Colonic mucosa (tissue), 4 donors: ENCODE data around the gene ITIH2. TPM values are rescaled to one million over a fixed set of nuclear protein-coding genes. Genes with fewer than 3 reads are reported as not detected.
"Not testable (repeated sequence)": the region's sequence is repeated elsewhere in the genome, so short reads cannot be mapped to it uniquely, and the experiment has no call there.

ENCODE experiments used
- DNase-seq: peaks from one replicate; pipeline ENCODE4 v3.0.0-alpha.2; 2020
- H3K27ac ChIP-seq: fragments of 200-600 bp; one replicate; pipeline ENCODE4 v1.8.0; 2021
- H3K27me3 ChIP-seq: fragments of 200-600 bp; one replicate; pipeline ENCODE4 v1.8.0; 2021
- H3K36me3 ChIP-seq: fragments of 200-600 bp; one replicate; pipeline ENCODE4 v1.8.0; 2021
- H3K4me1 ChIP-seq: fragments of 200-600 bp; one replicate; pipeline ENCODE4 v1.8.0; 2021; ENCODE audit warnings: mild to moderate bottlenecking
- H3K4me3 ChIP-seq: fragments of 200-600 bp; one replicate; pipeline ENCODE4 v1.8.0; 2021
- H3K9ac ChIP-seq, 2 donors: one replicate each; pipeline ENCODE4 v1.7.0; 2013; ENCODE audit warnings: control low read depth in 2 of 2, low read depth in 2 of 2, low read length in 2 of 2
- H3K9me3 ChIP-seq: fragments of 200-600 bp; one replicate; pipeline ENCODE4 v1.8.0; 2021
- intact Hi-C: fragments of 100-400 bp; cut with DNase I; formaldehyde crosslinking; loops from one replicate; pipeline ENCODE4 v1.14.1; 2022
- total RNA-seq, 2 donors: library from RNA; stranded (reverse); fragmentation: NEBNext Ultra II Directional in 1 of 2; extraction: Animal tissue kit (Norgen Biotek cat#: 25700) in 1 of 2; gene quantifications; one replicate each; pipeline ENCODE4 v1.2.1, GENCODE V29; 2021
- TF ChIP-seq, protein P1 (sequence below): fragments of 200-600 bp; IDR thresholded peaks from one replicate; pipeline ENCODE4 v1.8.0; 2022; ENCODE audit warnings: antibody characterized with exemption, mild to moderate bottlenecking
- donor health status: healthy.
- donor health status: DM: no; HTN: no; CAD: no.
- donor health status: DM: no; HTN: no; CAD: no.

The ITIH2 gene
- total RNA-seq, 2 donors from 2014 or later, result 1.6 TPM; not detected in 1

DNA sequence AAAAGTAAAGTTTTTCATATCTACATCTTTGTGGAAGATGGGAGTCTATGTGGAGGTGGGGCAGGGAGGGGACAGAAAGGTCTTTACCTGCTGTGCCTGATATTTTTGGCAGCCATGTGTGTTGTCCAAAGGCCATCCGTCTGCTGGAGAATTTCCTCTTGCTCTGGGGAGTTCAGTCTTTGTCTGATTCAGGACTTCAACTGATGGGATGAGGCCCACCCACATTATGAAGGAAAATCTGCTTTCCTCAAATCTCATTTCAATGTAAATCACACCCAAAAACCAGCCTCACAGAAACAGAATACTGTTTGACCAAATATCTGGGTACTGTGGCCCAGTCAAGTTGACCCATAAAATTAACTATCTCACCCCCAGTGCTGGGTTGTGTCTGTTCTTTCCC is 23.9 kb upstream of the ITIH2 start:
- H3K4me3 ChIP-seq, result no peak overlapping the region
- H3K27ac ChIP-seq, result no peak overlapping the region
- intact Hi-C loops, result no loop called here
- no peak overlapping the region for H3K9ac ChIP-seq
- H3K9me3 ChIP-seq, result no peaks in the 10 kb centered on the region
- H3K36me3 ChIP-seq, result no peaks in the 10 kb centered on the region
- no peak for DNase-seq
- TF ChIP-seq, protein P1, sequence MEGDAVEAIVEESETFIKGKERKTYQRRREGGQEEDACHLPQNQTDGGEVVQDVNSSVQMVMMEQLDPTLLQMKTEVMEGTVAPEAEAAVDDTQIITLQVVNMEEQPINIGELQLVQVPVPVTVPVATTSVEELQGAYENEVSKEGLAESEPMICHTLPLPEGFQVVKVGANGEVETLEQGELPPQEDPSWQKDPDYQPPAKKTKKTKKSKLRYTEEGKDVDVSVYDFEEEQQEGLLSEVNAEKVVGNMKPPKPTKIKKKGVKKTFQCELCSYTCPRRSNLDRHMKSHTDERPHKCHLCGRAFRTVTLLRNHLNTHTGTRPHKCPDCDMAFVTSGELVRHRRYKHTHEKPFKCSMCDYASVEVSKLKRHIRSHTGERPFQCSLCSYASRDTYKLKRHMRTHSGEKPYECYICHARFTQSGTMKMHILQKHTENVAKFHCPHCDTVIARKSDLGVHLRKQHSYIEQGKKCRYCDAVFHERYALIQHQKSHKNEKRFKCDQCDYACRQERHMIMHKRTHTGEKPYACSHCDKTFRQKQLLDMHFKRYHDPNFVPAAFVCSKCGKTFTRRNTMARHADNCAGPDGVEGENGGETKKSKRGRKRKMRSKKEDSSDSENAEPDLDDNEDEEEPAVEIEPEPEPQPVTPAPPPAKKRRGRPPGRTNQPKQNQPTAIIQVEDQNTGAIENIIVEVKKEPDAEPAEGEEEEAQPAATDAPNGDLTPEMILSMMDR, result no peak
- no peaks in the 10 kb centered on the region for H3K27me3 ChIP-seq
- no peaks in the 10 kb centered on the region for H3K4me1 ChIP-seq

DNA sequence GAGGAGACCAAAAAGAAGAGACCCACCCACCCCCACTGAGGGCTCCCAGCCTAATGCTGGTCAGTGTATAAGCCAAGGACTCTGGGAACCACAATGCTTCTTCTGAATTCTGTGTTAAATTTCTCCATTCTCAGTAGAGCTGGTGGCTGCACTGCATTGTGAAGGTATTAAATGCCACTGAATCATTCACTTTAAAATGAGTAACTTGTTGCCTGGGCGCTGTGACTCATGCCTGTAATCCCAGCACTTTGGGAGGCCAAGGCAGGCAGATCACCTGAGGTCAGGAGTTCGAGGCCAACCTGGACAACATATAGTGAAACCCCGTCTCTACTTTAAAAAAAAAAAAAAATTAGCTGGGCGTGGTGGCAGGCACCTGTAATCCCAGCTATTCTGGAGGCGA is 23.0 kb upstream of the ITIH2 start:
- H3K4me3 ChIP-seq, H3K4me1 ChIP-seq, H3K36me3 ChIP-seq, H3K27ac ChIP-seq, H3K9me3 ChIP-seq, H3K9ac ChIP-seq, H3K27me3 ChIP-seq, DNase-seq, intact Hi-C loops: not testable (repeated sequence)

DNA sequence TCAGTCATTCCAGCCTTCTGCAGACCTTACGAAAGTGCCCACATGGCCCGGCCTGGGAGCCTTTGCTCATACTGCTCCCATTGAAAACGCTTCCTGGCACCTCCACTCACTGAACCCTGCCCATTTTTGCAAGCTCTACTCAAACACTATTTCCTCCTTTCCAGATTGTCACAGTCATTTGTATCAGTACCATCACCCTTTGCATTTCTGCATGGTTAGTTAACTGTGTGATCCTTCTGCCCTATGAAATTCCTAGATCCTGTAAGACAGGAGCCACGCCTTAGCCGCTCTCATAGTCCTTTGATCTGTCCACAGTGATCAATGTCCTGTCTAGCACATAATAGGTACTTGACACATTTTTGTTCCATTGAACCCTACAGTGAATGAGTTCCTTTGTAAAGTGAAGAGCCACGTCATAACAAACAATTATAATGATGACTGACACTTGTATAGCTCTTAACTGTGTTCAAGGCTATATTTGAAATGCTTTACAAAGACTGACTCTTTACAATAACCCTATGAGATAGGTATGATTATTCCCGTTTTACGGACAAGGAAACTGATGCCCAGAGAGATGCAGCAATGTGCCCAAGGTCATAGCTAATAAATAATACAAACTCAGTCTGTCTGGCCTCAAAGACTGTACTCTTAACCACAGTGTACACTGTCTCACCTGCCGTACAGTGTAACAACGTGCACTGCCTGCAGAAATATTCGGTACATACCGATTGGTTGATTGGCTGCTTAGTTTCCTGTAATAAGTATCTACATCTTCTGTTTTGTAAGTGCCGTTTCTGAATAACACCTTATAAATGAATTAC is 16.6 kb upstream of the ITIH2 start:
- Histone ChIP-seq H3K27ac (no peak overlapping the region), H3K9ac (no peak overlapping the region), H3K27me3 (no peaks in the 10 kb centered on the region), H3K9me3 (no peaks in the 10 kb centered on the region), H3K4me1 (no peaks in the 10 kb centered on the region), H3K4me3 (no peak overlapping the region), H3K36me3 (no peaks in the 10 kb centered on the region)
- TF ChIP-seq, protein P1, result no peak
- DNase-seq, result no peak
- intact Hi-C loops, result loop anchor here (2.0 kb wide), 1 partner anchor 162 kb away; no protein-coding TSS in a partner anchor

DNA sequence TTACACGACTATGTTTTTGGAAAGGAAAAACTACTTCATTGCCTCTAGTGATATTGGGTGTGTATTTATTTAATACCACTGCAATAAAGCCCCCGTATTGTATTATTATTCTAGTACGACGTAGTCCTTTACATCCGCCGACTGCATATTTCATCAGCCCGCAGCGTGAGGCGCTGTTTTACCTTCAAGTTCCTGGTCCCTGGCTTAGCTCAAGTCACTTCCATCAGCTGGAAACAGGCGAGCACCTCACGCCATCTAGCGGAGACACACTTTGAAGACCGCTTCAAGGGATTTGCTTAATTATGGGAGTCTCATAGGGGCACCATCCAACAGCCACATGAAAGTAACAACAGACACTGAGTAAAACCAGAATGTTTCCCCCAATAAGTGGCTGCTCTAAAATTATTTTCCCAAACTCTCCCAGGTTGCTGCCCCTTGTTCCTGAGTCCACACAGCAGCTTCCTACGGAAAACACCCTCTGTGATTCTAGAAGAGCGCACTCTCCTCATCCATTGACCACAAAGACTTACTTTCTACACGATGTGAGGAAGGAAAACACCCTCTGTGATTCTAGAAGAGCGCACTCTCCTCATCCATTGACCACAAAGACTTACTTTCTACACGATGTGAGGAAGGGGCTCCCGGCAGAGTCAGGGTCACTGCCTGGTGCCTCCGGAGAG is 15.7 kb upstream of the ITIH2 start:
- Histone ChIP-seq H3K4me3 (no peak overlapping the region), H3K9ac (no peak overlapping the region), H3K9me3 (no peaks in the 10 kb centered on the region), H3K4me1 (no peaks in the 10 kb centered on the region), H3K27ac (no peak overlapping the region), H3K36me3 (no peaks in the 10 kb centered on the region), H3K27me3 (no peaks in the 10 kb centered on the region)
- TF ChIP-seq, protein P1, result peak; percentile 86
- DNase-seq, result peak; percentile 79
- intact Hi-C loops, result loop anchor here (2.0 kb wide), 1 partner anchor 163 kb away; no protein-coding TSS in a partner anchor

DNA sequence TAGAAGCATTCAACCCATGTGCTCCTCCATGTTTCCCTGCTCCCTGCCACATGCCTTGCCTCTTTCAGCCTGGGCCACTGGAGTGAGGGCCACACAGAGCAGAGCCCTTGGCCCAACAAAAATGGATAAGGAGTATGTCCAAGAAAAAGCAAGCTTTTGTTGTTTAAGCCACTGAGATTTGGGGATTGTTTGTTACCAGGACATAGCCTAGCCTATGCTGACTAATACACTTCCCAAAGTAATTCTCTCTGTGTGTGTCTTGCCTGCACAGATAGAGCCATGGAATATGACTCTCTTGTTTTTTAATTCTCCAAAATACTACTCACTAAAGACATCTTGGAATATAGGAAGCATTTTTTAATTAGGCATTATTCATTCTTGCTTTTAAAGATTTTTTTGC is 13.5 kb upstream of the ITIH2 start:
- Histone ChIP-seq H3K27ac (no peak overlapping the region), H3K36me3 (no peaks in the 10 kb centered on the region), H3K4me1 (no peaks in the 10 kb centered on the region), H3K4me3 (no peak overlapping the region), H3K9ac (no peak overlapping the region), H3K9me3 (no peaks in the 10 kb centered on the region), H3K27me3 (no peaks in the 10 kb centered on the region)
- intact Hi-C loops, result no loop called here
- no peak for DNase-seq
- TF ChIP-seq, protein P1, result no peak

DNA sequence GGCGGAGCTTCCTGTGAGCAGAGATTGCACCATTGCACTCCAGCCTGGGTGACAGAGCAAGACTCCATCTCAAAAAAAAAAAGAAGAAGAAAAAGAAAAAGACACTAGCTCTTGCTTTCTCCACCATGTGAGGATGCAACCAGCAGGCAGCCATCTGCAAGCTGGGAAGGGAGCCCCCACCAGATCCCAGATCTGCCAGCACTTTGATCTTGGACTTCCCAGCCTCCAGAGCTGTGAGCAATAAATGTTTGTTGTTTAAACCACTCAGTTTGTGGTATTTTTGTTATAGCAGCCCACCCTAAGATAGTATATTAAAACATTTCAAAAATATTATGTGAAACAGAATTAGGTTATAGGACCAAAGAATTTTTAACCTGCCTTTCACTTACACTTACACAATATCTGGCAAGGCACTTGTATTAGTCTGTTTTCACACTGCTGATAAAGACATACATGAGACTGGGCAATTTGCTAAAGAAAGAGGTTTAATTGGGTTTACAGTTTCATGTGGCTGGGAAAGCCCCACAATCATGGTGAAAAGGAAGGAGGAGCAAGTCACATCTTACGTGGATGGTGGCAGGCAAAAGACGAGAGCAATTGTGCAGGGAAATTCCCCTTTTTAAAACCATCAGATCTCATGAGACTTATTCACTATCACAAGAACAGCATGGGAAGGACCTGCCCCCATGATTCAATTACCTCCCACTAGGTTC is 12.1 kb upstream of the ITIH2 start:
- H3K9me3 ChIP-seq, H3K27me3 ChIP-seq, H3K4me1 ChIP-seq, H3K27ac ChIP-seq, H3K9ac ChIP-seq, H3K36me3 ChIP-seq, intact Hi-C loops, DNase-seq, H3K4me3 ChIP-seq: not testable (repeated sequence)

DNA sequence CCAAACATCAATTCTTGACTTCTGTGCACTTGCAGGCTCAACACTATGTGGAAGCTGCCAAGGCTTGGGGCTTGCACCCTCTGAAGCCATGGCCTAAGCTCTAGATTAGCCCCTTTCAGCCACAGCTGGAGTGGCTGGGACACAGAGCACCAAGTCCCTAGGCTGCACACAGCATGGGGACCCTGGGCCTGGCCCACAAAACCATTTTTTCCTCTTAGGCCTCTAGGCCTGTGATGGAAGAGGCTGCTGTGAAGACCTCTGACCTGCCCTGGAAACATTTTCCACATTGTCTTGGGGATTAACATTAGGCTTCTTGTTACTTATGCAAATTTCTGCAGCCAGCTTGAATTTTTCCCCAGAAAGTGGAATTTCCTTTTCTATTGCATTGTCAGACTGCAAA is 10.7 kb upstream of the ITIH2 start:
- DNase-seq, H3K9me3 ChIP-seq, H3K9ac ChIP-seq, H3K27ac ChIP-seq, intact Hi-C loops, H3K36me3 ChIP-seq, H3K4me3 ChIP-seq, H3K4me1 ChIP-seq, H3K27me3 ChIP-seq: not testable (repeated sequence)

DNA sequence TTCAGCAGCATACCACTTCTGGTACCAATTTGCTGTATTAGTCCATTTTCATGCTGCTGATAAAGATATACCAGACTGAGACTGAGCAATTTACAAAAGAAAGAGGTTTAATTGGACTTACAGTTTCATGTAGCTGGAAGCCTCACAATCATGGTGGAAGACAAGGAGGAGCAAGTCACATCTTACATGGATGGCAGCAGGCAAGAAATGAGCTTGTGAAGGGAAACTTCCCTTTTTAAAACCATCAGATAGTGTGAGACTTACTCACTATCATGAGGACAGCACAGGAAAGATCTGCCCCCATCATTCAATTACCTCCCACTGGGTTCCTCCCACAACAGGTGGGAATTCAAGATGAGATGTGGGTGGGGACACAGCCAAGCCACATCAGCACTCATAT is 9.9 kb upstream of the ITIH2 start:
- H3K9ac ChIP-seq, H3K36me3 ChIP-seq, H3K9me3 ChIP-seq, DNase-seq, H3K27ac ChIP-seq, H3K27me3 ChIP-seq, H3K4me1 ChIP-seq, intact Hi-C loops, H3K4me3 ChIP-seq: not testable (repeated sequence)
